GF-D8 (cell line): ENCODE results near the gene RAD23A.
"Not testable (repeated sequence)": the region's sequence is repeated elsewhere in the genome, so short reads cannot be mapped to it uniquely, and the experiment has no call there.

Source experiments
- DNase-seq: peaks from one replicate; lab custom pipeline; 2025; lab: John Stamatoyannopoulos, UW

Gene RAD23A

GRCh38 chr19:12945479-12946091 lies at the start of gene RAD23A:
Gene RAD23A, plus strand, starts transcription at chr19:12945862. Its CDS starts 87 bp downstream, at chr19:12945949.
- peak; percentile 83 for DNase-seq

DNA sequence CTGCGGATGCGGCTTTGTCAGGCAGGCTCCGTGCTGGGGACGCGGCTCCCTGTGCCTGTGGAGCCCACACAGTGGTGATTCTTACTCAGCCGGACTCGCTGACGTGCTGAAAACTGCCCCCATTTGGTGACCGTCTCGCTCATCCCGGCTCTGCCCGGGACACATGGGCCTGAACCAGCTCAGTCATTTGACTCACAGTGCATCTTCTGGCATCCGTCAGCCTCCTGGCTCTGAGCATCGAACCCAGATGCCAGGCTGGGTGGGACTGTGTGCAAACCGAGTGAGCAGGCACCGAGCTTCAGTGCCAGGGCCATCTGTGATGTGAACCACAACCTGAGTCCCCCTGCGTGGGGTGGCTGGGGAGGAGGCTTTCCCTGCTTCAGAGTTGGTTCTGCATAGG lies 49.2 kb upstream of the RAD23A start:
- DNase-seq = no peak

DNA sequence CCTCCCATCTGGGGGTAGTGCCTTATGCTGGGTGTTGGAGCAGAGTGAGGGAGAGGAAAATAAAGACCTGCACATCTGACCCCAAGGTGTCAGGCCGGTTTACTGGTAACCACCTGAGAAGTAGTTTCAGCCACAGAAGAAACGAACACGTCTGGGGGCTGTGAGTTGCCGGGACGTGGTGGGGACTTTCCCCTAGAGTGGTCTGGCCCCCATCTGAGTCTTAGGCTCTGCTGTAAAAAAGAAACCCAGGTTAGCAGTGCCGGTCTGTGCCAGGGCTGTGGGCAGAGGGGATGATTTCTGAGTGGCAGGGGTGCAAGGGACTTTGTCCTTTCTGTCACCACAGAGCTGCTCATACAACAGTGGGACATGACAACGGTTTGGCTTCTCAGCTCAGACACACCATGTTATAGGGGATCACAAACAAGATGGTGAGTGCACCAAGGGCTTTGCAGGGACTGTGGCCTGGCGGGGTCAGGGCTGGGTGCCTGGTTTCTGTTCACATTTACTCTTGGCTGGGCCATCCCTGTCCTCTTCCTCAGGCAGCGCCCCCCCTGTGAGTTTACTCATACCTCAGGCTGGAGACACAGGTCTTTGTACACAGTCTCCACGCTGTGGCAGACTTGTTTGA lies 45.7 kb upstream of the RAD23A start:
- DNase-seq = no peak

- no peak for DNase-seq
Measured at GRCh38 chr19:12907166-12907565, 38.5 kb upstream of the RAD23A start.

GRCh38 chr19:12912571-12912970 lies 33.1 kb upstream of the RAD23A start:
- no peak for DNase-seq

GRCh38 chr19:12913011-12913561 lies 32.6 kb upstream of the RAD23A start:
- DNase-seq = peak; percentile 84

GRCh38 chr19:12913851-12914690 lies 31.6 kb upstream of the RAD23A start:
- peak; percentile 97 for DNase-seq

DNA sequence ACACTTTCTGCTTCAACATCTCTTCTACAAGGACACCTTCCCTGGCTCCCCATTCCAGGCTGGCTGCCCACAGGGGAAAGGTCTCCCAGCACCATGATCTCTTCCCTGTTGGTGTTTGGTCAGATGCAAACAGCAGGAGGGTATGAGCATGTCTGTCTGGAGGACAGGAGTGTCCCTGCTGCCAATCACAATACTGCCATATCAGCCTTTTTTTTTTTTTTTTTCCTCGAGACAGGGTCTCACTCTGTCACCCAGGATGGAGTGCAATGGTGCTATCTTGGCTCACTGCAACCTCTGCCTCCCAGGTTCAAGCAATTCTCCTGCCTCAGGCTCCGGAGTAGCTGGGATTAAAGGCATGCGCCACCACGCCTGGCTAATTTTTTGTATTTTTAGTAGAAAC lies 29.8 kb upstream of the RAD23A start:
- DNase-seq = not testable (repeated sequence)

DNA sequence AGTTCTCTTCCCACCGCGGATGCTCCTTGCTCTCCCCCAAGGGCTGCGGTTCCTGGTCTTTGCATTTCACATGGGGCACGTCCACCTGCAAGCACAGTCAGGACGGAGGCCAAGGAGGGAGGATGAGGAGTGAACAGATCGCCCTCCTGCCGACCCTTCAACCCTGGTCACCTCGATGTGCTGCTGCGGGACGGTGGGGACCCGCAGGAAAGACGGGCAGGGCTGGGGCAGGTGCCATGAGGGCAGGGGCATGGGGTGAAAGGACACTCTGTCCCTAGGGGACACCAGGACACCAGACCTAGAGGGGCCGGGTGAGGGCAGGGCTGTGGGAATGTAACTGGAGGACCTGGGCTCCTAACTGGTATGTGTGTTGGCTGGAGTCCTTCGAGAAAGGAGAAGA lies 27.4 kb upstream of the RAD23A start:
- DNase-seq = no peak

DNA sequence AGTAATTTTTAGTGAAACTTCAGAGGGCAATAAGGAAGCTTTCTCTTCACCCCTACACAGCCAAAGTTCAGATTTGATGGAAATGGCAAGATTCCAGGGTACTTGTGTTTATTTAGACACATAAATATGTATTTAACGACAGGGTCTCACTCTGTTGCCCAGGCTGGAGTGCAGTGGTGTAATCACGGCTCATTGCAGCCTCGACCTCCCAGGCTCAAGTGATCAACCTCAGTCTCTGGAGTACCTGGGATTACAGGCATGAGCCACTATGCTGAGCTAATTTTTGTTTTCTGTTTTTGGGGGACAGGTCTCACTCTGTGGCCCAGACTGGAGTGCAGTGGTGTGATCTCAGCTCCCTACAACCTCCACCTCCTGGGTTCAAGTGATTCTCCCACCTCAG lies 24.6 kb upstream of the RAD23A start:
- DNase-seq = no peak

DNA sequence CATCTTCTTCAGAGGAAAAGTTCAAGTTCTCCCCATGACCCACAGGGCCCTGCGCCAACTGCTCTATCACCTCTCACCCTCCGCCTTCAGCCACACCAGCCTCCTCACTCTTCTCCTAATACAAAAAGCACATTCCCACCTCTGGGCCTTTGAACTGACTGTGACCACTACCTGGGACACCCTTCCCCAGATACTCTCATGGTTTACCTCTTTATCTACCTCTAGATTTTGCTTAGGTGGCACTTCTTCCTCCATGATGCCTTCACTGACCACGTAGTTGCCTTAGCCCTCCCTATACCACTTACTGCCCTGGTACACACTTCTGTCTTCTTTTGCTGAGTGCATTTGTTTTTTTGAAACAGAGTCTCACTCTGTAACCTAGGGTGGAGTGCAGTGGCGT lies 22.7 kb upstream of the RAD23A start:
- DNase-seq = no peak

GRCh38 chr19:12924621-12925310 lies 20.9 kb upstream of the RAD23A start:
- DNase-seq = no peak

GRCh38 chr19:12930002-12930645 lies 15.5 kb upstream of the RAD23A start:
- no peak for DNase-seq

DNA sequence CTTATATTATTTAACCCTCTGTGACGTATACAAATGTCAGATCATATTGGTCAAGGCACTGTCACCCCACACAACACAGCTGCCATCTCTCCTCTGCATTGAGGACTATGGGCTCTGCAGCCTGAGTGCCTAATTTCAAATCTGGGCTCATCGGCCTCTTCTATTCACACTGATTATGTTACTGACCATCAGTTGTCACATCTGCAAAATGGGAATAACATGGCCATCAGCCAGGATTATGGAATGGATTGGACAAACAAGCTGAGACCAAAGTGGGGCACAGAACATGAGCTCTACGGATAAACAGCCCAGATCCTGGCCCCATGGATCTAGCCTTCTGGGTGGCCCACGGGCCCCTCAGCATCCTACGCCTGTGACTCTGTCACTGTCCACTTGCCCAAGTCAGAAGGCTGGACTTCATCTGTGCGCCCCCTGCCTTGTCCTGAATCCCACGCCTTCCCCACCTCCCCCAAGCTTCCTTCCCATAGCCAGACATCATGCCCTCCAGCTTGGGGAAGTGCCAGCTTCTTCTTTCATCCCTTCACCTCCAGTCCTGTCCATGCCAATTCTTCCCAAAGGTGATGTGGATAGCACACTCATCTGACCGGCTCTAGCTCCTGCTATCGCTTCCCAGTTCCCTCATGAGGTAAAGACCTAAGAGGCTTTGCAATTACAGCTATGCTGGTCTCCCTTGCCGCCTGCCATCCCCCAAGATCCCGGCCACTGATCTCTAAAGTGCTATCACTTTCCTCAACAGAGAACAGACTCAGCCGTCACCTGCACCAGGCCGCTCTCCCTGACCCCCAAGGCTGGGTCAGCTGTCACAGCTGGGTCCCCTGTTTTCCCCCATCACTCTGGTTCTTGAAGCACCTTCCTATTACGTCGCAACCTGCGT lies 13.0 kb upstream of the RAD23A start:
- no peak for DNase-seq

GRCh38 chr19:12933287-12934072 lies 12.2 kb upstream of the RAD23A start, which contains the start of gene FARSA:
Gene FARSA, minus strand, starts transcription at chr19:12933711. Its CDS starts 15 bp downstream, at chr19:12933696.
- DNase-seq = peak; percentile 73

DNA sequence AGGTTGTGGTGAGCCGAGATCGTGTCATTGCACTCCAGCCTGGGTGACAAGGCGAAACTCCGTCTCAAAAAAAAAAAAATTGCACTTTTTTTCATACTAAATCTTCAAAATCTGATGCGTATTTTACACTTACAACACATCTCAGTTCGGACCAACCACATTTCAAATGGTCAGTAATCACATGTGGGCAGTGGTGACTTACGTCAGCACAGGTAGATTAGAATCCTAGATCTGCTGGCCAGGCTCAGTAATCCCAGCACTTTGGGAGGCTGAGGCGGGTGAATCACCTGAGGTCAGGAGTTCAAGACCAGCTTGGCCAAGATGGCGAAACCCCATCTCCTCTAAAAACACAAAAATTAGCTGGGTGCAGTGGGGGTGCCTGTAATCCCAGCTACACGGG lies 10.6 kb upstream of the RAD23A start:
- DNase-seq = no peak

GRCh38 chr19:12936582-12936981 lies 9.1 kb upstream of the RAD23A start:
- peak; percentile 55 for DNase-seq

GRCh38 chr19:12937093-12937926 lies 8.4 kb upstream of the RAD23A start:
- peak; percentile 99 for DNase-seq
